Mammary epithelial cell (primary cell): ENCODE results near the gene PPP1R18.

Experiments
- EZH2 ChIP-seq: IDR thresholded peaks from 2 replicates; pipeline ENCODE4 v1.6.1; 2012; ENCODE audit warnings: low read length, inconsistent platforms, borderline replicate concordance
- TF ChIP-seq, protein P1 (sequence below), 2 donors: IDR thresholded peaks in 1 of 2; conservative IDR thresholded peaks in 1 of 2; 2 replicates each; pipeline ENCODE4 v1.5.1; 2011 to 2012; ENCODE audit warnings: inconsistent platforms in 2 of 2, low read length in 2 of 2, mild to moderate bottlenecking in 2 of 2, control low read depth in 1 of 2, low read depth in 1 of 2; ENCODE audit not compliant: insufficient read depth in 1 of 2; ENCODE audit errors: extremely low read depth in 1 of 2

DNA sequence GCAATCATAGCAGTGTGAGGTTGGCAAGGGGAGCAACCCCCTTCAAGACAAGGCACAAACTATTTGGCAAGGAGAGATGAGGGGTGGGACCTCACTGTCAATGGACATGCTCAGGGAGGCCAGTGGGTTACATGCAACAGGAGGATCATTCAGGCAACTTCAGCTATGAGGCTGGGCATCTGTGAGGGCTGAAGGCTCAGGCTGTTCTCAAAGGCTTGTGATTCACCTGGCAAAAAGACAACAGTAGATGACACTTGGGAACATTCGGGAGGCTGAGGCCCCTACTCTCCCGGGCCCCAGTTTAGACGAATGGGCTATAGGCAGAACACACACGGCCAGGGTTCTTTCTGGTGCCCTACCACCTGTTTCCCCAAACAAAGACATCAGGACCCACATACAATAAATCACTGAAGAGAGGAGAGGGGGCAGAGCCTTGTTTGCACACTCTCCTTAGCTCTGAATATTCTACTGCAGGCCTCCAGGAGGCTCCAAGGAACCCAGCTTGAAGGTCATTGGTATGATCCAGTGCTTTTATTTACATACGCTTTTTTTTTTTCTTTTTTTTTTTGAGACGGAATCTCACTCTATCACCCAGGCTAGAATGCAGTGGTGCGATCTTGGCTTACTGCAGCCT, 41.6 kb upstream of the PPP1R18 start:
- TF ChIP-seq, protein P1, sequence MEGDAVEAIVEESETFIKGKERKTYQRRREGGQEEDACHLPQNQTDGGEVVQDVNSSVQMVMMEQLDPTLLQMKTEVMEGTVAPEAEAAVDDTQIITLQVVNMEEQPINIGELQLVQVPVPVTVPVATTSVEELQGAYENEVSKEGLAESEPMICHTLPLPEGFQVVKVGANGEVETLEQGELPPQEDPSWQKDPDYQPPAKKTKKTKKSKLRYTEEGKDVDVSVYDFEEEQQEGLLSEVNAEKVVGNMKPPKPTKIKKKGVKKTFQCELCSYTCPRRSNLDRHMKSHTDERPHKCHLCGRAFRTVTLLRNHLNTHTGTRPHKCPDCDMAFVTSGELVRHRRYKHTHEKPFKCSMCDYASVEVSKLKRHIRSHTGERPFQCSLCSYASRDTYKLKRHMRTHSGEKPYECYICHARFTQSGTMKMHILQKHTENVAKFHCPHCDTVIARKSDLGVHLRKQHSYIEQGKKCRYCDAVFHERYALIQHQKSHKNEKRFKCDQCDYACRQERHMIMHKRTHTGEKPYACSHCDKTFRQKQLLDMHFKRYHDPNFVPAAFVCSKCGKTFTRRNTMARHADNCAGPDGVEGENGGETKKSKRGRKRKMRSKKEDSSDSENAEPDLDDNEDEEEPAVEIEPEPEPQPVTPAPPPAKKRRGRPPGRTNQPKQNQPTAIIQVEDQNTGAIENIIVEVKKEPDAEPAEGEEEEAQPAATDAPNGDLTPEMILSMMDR (conservative IDR thresholded peaks at IDR 0.05 in 1 of 2, IDR thresholded peaks at IDR 0.05 in 1 of 2; ENCODE audit: extremely low read depth in 1 of 2, insufficient read depth in 1 of 2, low read depth in 1 of 2, low read length in 2 of 2), result peak in 1 of 2 donors; percentile 9
- no peak for TF ChIP-seq EZH2
